Transverse colon (tissue), 4 donors: ENCODE data around the gene PIP5K1B. TPM values are rescaled to one million over a fixed set of nuclear protein-coding genes. Genes with fewer than 3 reads are reported as not detected.

Experiments used
- DNase-seq: peaks from one replicate; pipeline ENCODE4 v3.0.0-alpha.2; 2019
- H3K27ac ChIP-seq, 4 donors: fragments of 200-600 bp; sonication (generic); 2 replicates each; pipeline ENCODE4 v1.5.1; 2016 to 2018; ENCODE audit warnings: inconsistent platforms in 4 of 4
- H3K27me3 ChIP-seq: fragments of 200-600 bp; sonication (generic); 2 replicates; pipeline ENCODE4 v1.5.1; 2017; ENCODE audit warnings: inconsistent platforms
- H3K36me3 ChIP-seq, 4 donors: fragments of 200-600 bp; sonication (generic); 2 replicates each; pipeline ENCODE4 v1.5.1; 2017 to 2019; ENCODE audit warnings: inconsistent platforms in 4 of 4
- H3K4me1 ChIP-seq, 4 donors: fragments of 200-600 bp; sonication (generic); 2 replicates each; pipeline ENCODE4 v1.5.1; 2017 to 2020; ENCODE audit warnings: inconsistent platforms in 4 of 4
- H3K4me3 ChIP-seq, 4 donors: fragments of 200-600 bp; sonication (generic); 1 replicate in 1 of 4; 2 replicates in 3 of 4; pipeline versions ENCODE4 v1.5.1 to v1.6.1; 2017 to 2019; ENCODE audit warnings: inconsistent platforms in 4 of 4
- H3K9me3 ChIP-seq, 2 donors: fragments of 200-600 bp; sonication (generic); 2 replicates each; pipeline ENCODE4 v1.5.1; 2017 to 2019; ENCODE audit warnings: inconsistent platforms in 2 of 2
- EP300 ChIP-seq: sonication (generic); formaldehyde crosslinking; IDR thresholded peaks from one replicate; pipeline ENCODE4 v1.6.1; 2017; ENCODE audit warnings: antibody characterized with exemption, low read depth
- POLR2A ChIP-seq: fragments of 450-650 bp; IDR thresholded peaks from one replicate; pipeline ENCODE4 v1.6.1; 2016; ENCODE audit warnings: antibody characterized with exemption, mild to moderate bottlenecking, moderate library complexity
- POLR2AphosphoS5 ChIP-seq, 3 donors: sonication (generic); formaldehyde crosslinking; IDR thresholded peaks; one replicate each; pipeline ENCODE4 v1.6.1; 2016; ENCODE audit warnings: antibody characterized with exemption in 3 of 3
- WGBS, 2 donors: methylation state at CpG; one replicate each; pipeline ENCODE4 v1.1.5; 2018; ENCODE audit warnings: low coverage in 1 of 2; 5-methylcytosine and 5-hydroxymethylcytosine counted together
- in situ Hi-C, 4 donors: fragments of 200-750 bp; cut with MboI; loops; one replicate each; pipeline versions ENCODE4 v1.15.0 to v1.15.1; 2017; ENCODE audit warnings: low sequenced_read_pairs in 3 of 4, low pct_ligation_motif_present in 1 of 4, low pct_unique_long_range_greater_than_20kb in 1 of 4
- intact Hi-C: fragments of 100-400 bp; cut with DNase I; formaldehyde crosslinking; loops from one replicate; pipeline ENCODE4 v1.15.1; 2023; ENCODE audit warnings: low total_unique reads
- total RNA-seq, 4 donors: library from RNA; depleted of rRNA; stranded (reverse); fragments of >200 nt; gene quantifications; one replicate each; pipeline ENCODE4 v1.1.0, GENCODE V29; 2016
- TF ChIP-seq, protein P1 (sequence below), 5 experiments: fragments of 200-600 bp in 3 of 5; fragments of 450-650 bp in 2 of 5; sonication (generic) in 3 of 5; IDR thresholded peaks; 1 replicate in 2 of 5; 2 replicates in 3 of 5; pipeline ENCODE4 v1.5.1; 2016 to 2017; ENCODE audit warnings: antibody characterized with exemption in 5 of 5, inconsistent platforms in 3 of 5, mild to moderate bottlenecking in 2 of 5, moderate library complexity in 1 of 5

PIP5K1B gene
- total RNA-seq, 4 donors from 2014 or later: 45.6 to 104 (median 76.0) TPM

DNA sequence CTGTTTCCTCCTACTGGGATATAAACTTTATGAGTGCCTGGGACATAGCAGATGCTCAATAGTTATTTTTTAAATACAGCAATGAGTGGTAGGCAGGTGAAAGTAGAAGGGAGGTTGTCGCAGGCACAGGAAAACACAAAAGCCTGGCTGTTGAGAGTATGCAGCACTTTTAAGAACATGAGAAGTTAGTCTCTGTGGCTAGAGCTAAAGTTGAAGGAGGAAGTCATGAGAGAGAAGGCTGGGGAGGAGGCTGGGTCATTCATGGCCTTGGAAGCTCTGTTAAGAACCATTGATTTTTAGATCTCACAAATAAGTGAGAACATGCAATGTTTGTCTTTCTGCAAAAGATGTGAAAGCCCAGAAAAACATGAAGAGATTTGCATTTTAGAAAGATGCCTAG lies 182.2 kb downstream of the PIP5K1B start:
- 63 to 64% methylated on average over 1 of the region's 1 CpG for WGBS, 2 donors
- in situ Hi-C loops: no loop called here
- no peaks in the 10 kb centered on the region for H3K4me1 ChIP-seq
- no peak overlapping the region for H3K27ac ChIP-seq
- no peaks in the 10 kb centered on the region for H3K27me3 ChIP-seq
- H3K4me3 ChIP-seq: no peak overlapping the region
- no peaks in the 10 kb centered on the region for H3K36me3 ChIP-seq
- no peaks in the 10 kb centered on the region for H3K9me3 ChIP-seq
- TF ChIP-seq EP300: no peak
- no peak for TF ChIP-seq POLR2AphosphoS5 (IDR thresholded peaks at IDR 0.05)
- no peak for TF ChIP-seq POLR2A
- TF ChIP-seq, protein P1, sequence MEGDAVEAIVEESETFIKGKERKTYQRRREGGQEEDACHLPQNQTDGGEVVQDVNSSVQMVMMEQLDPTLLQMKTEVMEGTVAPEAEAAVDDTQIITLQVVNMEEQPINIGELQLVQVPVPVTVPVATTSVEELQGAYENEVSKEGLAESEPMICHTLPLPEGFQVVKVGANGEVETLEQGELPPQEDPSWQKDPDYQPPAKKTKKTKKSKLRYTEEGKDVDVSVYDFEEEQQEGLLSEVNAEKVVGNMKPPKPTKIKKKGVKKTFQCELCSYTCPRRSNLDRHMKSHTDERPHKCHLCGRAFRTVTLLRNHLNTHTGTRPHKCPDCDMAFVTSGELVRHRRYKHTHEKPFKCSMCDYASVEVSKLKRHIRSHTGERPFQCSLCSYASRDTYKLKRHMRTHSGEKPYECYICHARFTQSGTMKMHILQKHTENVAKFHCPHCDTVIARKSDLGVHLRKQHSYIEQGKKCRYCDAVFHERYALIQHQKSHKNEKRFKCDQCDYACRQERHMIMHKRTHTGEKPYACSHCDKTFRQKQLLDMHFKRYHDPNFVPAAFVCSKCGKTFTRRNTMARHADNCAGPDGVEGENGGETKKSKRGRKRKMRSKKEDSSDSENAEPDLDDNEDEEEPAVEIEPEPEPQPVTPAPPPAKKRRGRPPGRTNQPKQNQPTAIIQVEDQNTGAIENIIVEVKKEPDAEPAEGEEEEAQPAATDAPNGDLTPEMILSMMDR (IDR thresholded peaks at IDR 0.05): no peak
- DNase-seq: no peak
- intact Hi-C loops: no loop called here

DNA sequence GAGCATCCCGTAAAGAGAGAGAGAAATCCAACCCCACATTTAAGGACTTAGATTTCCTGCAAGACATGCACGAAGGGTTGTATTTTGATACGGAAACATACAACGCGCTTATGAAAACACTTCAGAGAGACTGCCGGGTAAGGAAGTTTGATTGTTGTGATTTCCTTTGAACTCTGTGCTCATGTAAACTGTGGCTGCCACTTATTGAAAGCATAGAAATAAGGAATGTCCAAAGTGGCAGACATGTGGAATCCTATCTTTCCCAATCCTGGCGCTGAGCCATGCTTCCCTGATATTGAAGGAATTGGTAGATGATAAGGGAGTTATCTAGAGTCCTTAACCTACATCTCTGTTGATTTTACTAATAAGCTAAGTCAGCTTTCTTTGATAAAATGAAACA lies 189.5 kb downstream of the PIP5K1B start:
- no peaks in the 10 kb centered on the region for H3K4me1 ChIP-seq
- no peak overlapping the region for H3K4me3 ChIP-seq
- WGBS, 2 donors: 81 to 84% methylated on average over 5 to 7 of the region's 7 CpGs
- no peaks in the 10 kb centered on the region for H3K27me3 ChIP-seq
- H3K36me3 ChIP-seq: no peaks in the 10 kb centered on the region
- TF ChIP-seq EP300: no peak
- TF ChIP-seq, protein P1 (IDR thresholded peaks at IDR 0.05): no peak
- intact Hi-C loops: no loop called here
- no peak for DNase-seq
- no peak overlapping the region for H3K27ac ChIP-seq
- H3K9me3 ChIP-seq: no peaks in the 10 kb centered on the region
- in situ Hi-C loops: no loop called here

DNA sequence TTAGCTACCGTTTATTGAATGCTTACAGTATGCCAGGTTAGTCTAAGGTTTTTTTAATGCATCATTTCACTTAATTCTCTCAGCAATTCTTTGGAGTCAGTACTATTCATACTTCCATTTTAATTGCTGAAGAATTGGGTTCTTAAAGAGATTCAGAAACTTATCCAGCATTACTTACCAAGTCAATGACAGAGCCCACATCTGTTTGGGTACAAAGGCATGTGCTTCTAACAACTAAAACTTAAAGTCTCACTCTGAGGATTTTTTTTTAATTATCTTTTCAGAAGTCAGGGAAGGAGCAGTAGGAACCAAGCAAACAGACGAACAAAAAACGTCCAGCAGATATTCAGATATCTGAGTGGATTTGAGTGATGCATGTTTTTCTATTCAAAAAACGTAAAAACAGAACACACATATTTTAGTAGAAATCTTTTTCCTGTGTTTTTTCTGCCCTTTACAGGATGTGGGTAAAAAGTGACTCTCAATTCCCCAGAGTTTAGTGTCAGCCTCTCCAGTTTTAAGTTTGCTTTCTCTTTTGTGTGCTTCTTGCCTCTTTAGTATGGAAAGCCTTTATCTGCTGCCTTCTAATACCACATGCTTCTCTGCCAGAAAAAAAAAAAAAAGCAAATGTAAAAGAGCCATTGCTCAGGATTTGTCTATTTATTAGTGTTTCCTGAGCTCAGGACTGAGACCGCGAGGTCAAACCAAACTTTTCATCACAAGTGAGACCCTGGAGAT lies 190.9 kb downstream of the PIP5K1B start:
- in situ Hi-C loops: no loop called here
- 46 to 58% methylated on average over 6 of the region's 6 CpGs for WGBS, 2 donors
- peak overlapping the region in 2 of 4 donors; percentile 1 to 32 for H3K27ac ChIP-seq

DNA sequence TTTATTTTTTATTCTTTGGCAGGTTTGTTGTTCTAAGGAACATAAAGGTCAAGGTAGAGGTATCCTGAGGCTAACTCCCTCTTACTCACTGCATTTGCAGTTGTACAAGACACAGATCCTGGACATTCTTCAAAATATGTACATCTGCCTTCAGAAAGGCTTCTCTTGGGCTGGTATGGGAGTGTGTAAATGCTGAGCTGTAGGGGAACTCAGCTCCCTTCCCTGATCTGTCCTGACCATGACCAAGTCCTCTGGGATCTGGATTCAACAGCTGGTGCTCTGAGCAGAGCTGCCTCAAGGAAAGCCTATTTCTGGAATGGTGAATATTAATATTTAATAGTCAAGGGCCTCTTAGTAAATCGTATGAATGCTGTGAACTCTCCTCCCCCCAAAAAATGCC lies 191.4 kb downstream of the PIP5K1B start:
- Histone ChIP-seq H3K4me1 (no peaks in the 10 kb centered on the region), H3K9me3 (no peaks in the 10 kb centered on the region), H3K27me3 (no peaks in the 10 kb centered on the region), H3K36me3 (no peaks in the 10 kb centered on the region), H3K27ac (peak overlapping the region in 1 of 4 donors; percentile 24), H3K4me3 (no peak overlapping the region)
- intact Hi-C loops: no loop called here
- DNase-seq: no peak
- WGBS, 2 donors: 70% methylated on average over 1 of the region's 1 CpG; no CpG with 5 or more reads in 1 of the 2 donors
- in situ Hi-C loops: no loop called here
- no peak for TF ChIP-seq POLR2A
- TF ChIP-seq EP300: no peak

More for the DNA sequence above, 190.9 kb downstream of the PIP5K1B start:
- Histone ChIP-seq H3K9me3 (no peaks in the 10 kb centered on the region), H3K36me3 (no peaks in the 10 kb centered on the region), H3K27me3 (no peaks in the 10 kb centered on the region), H3K4me3 (no peak overlapping the region), H3K4me1 (no peaks in the 10 kb centered on the region)
- intact Hi-C loops: no loop called here
- DNase-seq: no peak
- TF ChIP-seq, protein P1 (IDR thresholded peaks at IDR 0.05): no peak
- TF ChIP-seq POLR2A (no peak), EP300 (no peak), POLR2AphosphoS5 (IDR thresholded peaks at IDR 0.05) (no peak)
